ENCODE results near the gene GTF2A1.

- TF ChIP-seq, protein P1, sequence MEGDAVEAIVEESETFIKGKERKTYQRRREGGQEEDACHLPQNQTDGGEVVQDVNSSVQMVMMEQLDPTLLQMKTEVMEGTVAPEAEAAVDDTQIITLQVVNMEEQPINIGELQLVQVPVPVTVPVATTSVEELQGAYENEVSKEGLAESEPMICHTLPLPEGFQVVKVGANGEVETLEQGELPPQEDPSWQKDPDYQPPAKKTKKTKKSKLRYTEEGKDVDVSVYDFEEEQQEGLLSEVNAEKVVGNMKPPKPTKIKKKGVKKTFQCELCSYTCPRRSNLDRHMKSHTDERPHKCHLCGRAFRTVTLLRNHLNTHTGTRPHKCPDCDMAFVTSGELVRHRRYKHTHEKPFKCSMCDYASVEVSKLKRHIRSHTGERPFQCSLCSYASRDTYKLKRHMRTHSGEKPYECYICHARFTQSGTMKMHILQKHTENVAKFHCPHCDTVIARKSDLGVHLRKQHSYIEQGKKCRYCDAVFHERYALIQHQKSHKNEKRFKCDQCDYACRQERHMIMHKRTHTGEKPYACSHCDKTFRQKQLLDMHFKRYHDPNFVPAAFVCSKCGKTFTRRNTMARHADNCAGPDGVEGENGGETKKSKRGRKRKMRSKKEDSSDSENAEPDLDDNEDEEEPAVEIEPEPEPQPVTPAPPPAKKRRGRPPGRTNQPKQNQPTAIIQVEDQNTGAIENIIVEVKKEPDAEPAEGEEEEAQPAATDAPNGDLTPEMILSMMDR (IDR thresholded peaks at IDR 0.05), result no peak
- no peak for TF ChIP-seq POLR2A (IDR thresholded peaks at IDR 0.05)
These were observed 11.5 kb downstream of the GTF2A1 start for GRCh38 chr14:81209167-81209836.
